GM12878 (cell line): ENCODE measurements around the gene ARR3. TPM values are rescaled to one million over a fixed set of nuclear protein-coding genes. Genes with fewer than 3 reads are reported as not detected.

ENCODE experiments used
- CBX5 ChIP-seq: sonication (generic); IDR thresholded peaks from 2 replicates; pipeline ENCODE4 v1.6.1; 2016; ENCODE audit warnings: low read depth, moderate library complexity, mild to moderate bottlenecking, inconsistent platforms
- CEBPZ ChIP-seq: fragments of 150-350 bp; IDR thresholded peaks from 2 replicates; pipeline ENCODE4 v1.6.1; 2016; ENCODE audit warnings: low read depth, low read length
- FOXK2 ChIP-seq: fragments of 450-650 bp; IDR thresholded peaks from 2 replicates; pipeline ENCODE4 v1.6.1; 2017; ENCODE audit warnings: mild to moderate bottlenecking, moderate library complexity
- JUND ChIP-seq: IDR thresholded peaks from 2 replicates; pipeline ENCODE4 v1.6.1; 2012; ENCODE audit warnings: low read depth, mild to moderate bottlenecking, low read length, improper control_type of control experiment, moderate library complexity
- MTA3 ChIP-seq: IDR thresholded peaks from 2 replicates; pipeline ENCODE4 v1.6.1; 2012; ENCODE audit warnings: low read length, inconsistent platforms, borderline replicate concordance
- NFIC ChIP-seq: IDR thresholded peaks from 2 replicates; pipeline ENCODE4 v1.6.1; 2012; ENCODE audit warnings: low read depth, mild to moderate bottlenecking, inconsistent platforms, low read length, moderate library complexity
- RFX5 ChIP-seq: IDR thresholded peaks from 2 replicates; pipeline ENCODE4 v1.6.1; 2011; ENCODE audit warnings: low read depth, low read length, improper control_type of control experiment
- SIN3A ChIP-seq: IDR thresholded peaks from 2 replicates; pipeline ENCODE4 v1.6.1; 2012; ENCODE audit warnings: low read depth, low read length, improper control_type of control experiment
- SREBF1 ChIP-seq: IDR thresholded peaks from 2 replicates; pipeline ENCODE4 v1.6.1; 2012; ENCODE audit warnings: mild to moderate bottlenecking, low read length
- STAT3 ChIP-seq: IDR thresholded peaks from 2 replicates; pipeline ENCODE4 v1.6.1; 2011; ENCODE audit warnings: low read depth, low read length, improper control_type of control experiment
- USF1 ChIP-seq: IDR thresholded peaks from 2 replicates; pipeline ENCODE4 v1.6.1; 2011; ENCODE audit warnings: borderline replicate concordance, low read depth, mild to moderate bottlenecking, moderate library complexity, mixed read lengths, low read length; ENCODE audit not compliant: insufficient read depth; ENCODE audit errors: extremely low read length
- polyA plus RNA-seq, 11 experiments: library from polyadenylated mRNA; depleted of rRNA in 4 of 11; unstranded in 6 of 11; stranded (reverse) in 5 of 11; fragments of >200 nt; fragmentation: Nextera tagmentation in 4 of 11; fragmentation: Illumina TruSeq in 1 of 11; extraction: Ambion mirVana in 4 of 11; extraction: Trizol in 1 of 11; gene quantifications; 1 replicate in 1 of 11; 2 replicates in 10 of 11; pipeline versions ENCODE4 v1.2.1 to v1.2.3, GENCODE V29; 2011 to 2016; ENCODE audit warnings: inconsistent platforms in 2 of 11, missing spikeins in 2 of 11, low read depth in 1 of 11
- small RNA-seq: library from RNA; depleted of rRNA; stranded (forward); fragments of <200 nt; gene quantifications from one replicate; pipeline ENCODE3, GENCODE V24; 2014
- total RNA-seq, 4 experiments: library from RNA; depleted of rRNA in 3 of 4; stranded (reverse); fragments of >200 nt in 3 of 4; fragmentation: Illumina TruSeq in 1 of 4; extraction: Trizol in 1 of 4; gene quantifications; 2 replicates each; pipeline versions ENCODE4 v1.2.1 to v1.2.3, GENCODE V29; 2013 to 2021

Gene ARR3
- total and polyA plus RNA-seq, 10 of the 15 experiments (the other 5 are each of a cell fraction or from before 2014, with no cell fraction given), result not detected

DNA sequence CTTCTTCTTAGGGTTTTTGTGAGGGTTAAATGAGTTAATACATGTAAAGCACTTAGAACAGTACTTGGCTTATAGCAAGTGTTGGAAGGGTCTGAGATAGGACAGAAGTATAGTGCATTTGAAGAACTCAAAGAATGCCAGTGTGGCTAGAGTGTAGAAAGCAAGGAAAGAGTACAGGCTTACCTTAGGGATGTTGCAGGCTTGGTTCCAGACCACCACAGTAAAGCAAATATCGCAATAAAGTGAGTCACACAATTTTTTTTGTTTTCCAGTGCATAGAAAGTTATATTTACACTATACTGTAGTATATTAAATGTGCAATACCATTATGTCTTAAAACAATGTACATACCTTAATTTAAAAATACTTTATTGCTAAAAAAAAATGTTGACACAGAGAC is 63.0 kb downstream of the ARR3 start (continued):
- TF ChIP-seq CBX5 (no peak), NFIC (no peak), SIN3A (no peak), USF1 (no peak), SREBF1 (no peak), JUND (no peak), STAT3 (no peak), MTA3 (no peak), CEBPZ (no peak), RFX5 (no peak), FOXK2 (no peak)

Small RNAs within 50 kb of the gene (small RNA-seq; reads per million reads assigned to genes)
- gene RNA5SP507, result 0.35 reads per million

Other genes with a start within 250 kb of the ARR3 start
Only the 7 nearest of the 11 such genes appear.
- 52.4 and 58.4 TPM in 2 replicates for gene IGBP1, start 134.9 kb upstream of the ARR3 start, total RNA-seq (2014; rRNA removed)
- 59.1 and 62.0 TPM in 2 replicates for gene IGBP1, start 134.9 kb upstream of the ARR3 start, total RNA-seq (2014; rRNA removed; fragmentation: Illumina TruSeq; extraction: Trizol)
- 54.9 and 55.2 TPM in 2 replicates for gene IGBP1, start 134.9 kb upstream of the ARR3 start, total RNA-seq (2021)
- gene IGBP1, start 134.9 kb upstream of the ARR3 start, polyA plus RNA-seq (2011; rRNA removed), result 120 and 140 TPM in 2 replicates
- gene IGBP1, start 134.9 kb upstream of the ARR3 start, polyA plus RNA-seq (2014; fragmentation: Illumina TruSeq; extraction: Trizol), result 76.5 and 100 TPM in 2 replicates
- gene IGBP1, start 134.9 kb upstream of the ARR3 start, polyA plus RNA-seq (2014; fragmentation: Nextera tagmentation; extraction: Ambion mirVana), result 10 to 100 TPM; 75.8 to 99.3 TPM
- gene IGBP1, start 134.9 kb upstream of the ARR3 start, polyA plus RNA-seq (2014; rRNA removed), result 49.6 and 55.3 TPM in 2 replicates
- gene IGBP1, start 134.9 kb upstream of the ARR3 start, polyA plus RNA-seq (2016; fragmentation: Nextera tagmentation; extraction: Ambion mirVana), result 10 to 100 TPM; 29.7 to 31.9 TPM
- 0.34 and 0.49 TPM in 2 replicates for gene DGAT2L6, start 90.9 kb upstream of the ARR3 start, total RNA-seq (2014; rRNA removed)
- gene DGAT2L6, start 90.9 kb upstream of the ARR3 start, total RNA-seq (2014; rRNA removed; fragmentation: Illumina TruSeq; extraction: Trizol), result 0.23 and 0.31 TPM in 2 replicates
- 0.16 TPM in 1 of 2 replicates, not detected in the other for gene DGAT2L6, start 90.9 kb upstream of the ARR3 start, total RNA-seq (2021)
- 0.58 and 1.2 TPM in 2 replicates for gene DGAT2L6, start 90.9 kb upstream of the ARR3 start, polyA plus RNA-seq (2011; rRNA removed)
- gene DGAT2L6, start 90.9 kb upstream of the ARR3 start, polyA plus RNA-seq (2014; fragmentation: Illumina TruSeq; extraction: Trizol), result 0.43 and 0.68 TPM in 2 replicates
- under 1 TPM; 0.11 to 0.23 TPM for gene DGAT2L6, start 90.9 kb upstream of the ARR3 start, polyA plus RNA-seq (2014; fragmentation: Nextera tagmentation; extraction: Ambion mirVana)
- 0.08 and 0.43 TPM in 2 replicates for gene DGAT2L6, start 90.9 kb upstream of the ARR3 start, polyA plus RNA-seq (2014; rRNA removed)
- gene DGAT2L6, start 90.9 kb upstream of the ARR3 start, polyA plus RNA-seq (2016; fragmentation: Nextera tagmentation; extraction: Ambion mirVana), result not detected
- gene AWAT1, start 33.7 kb upstream of the ARR3 start, total RNA-seq (2014; rRNA removed), result not detected in 2 replicates
- not detected in 2 replicates for gene AWAT1, start 33.7 kb upstream of the ARR3 start, total RNA-seq (2014; rRNA removed; fragmentation: Illumina TruSeq; extraction: Trizol)
- not detected in 2 replicates for gene AWAT1, start 33.7 kb upstream of the ARR3 start, total RNA-seq (2021)
- gene AWAT1, start 33.7 kb upstream of the ARR3 start, polyA plus RNA-seq (2011; rRNA removed), result not detected in 2 replicates
- not detected in 2 replicates for gene AWAT1, start 33.7 kb upstream of the ARR3 start, polyA plus RNA-seq (2014; fragmentation: Illumina TruSeq; extraction: Trizol)
- gene AWAT1, start 33.7 kb upstream of the ARR3 start, polyA plus RNA-seq (2014; fragmentation: Nextera tagmentation; extraction: Ambion mirVana), result not detected
- gene AWAT1, start 33.7 kb upstream of the ARR3 start, polyA plus RNA-seq (2014; rRNA removed), result not detected in 2 replicates
- not detected for gene AWAT1, start 33.7 kb upstream of the ARR3 start, polyA plus RNA-seq (2016; fragmentation: Nextera tagmentation; extraction: Ambion mirVana)
- not detected in 2 replicates for gene P2RY4, start 8.1 kb upstream of the ARR3 start, total RNA-seq (2014; rRNA removed)
- gene P2RY4, start 8.1 kb upstream of the ARR3 start, total RNA-seq (2014; rRNA removed; fragmentation: Illumina TruSeq; extraction: Trizol), result not detected in 2 replicates
- gene P2RY4, start 8.1 kb upstream of the ARR3 start, total RNA-seq (2021), result 0.13 TPM in 1 of 2 replicates, not detected in the other
- gene P2RY4, start 8.1 kb upstream of the ARR3 start, polyA plus RNA-seq (2011; rRNA removed), result 0.07 TPM in 1 of 2 replicates, not detected in the other
- not detected in 2 replicates for gene P2RY4, start 8.1 kb upstream of the ARR3 start, polyA plus RNA-seq (2014; fragmentation: Illumina TruSeq; extraction: Trizol)
- not detected for gene P2RY4, start 8.1 kb upstream of the ARR3 start, polyA plus RNA-seq (2014; fragmentation: Nextera tagmentation; extraction: Ambion mirVana)
- 0.33 and 0.44 TPM in 2 replicates for gene P2RY4, start 8.1 kb upstream of the ARR3 start, polyA plus RNA-seq (2014; rRNA removed)
- not detected for gene P2RY4, start 8.1 kb upstream of the ARR3 start, polyA plus RNA-seq (2016; fragmentation: Nextera tagmentation; extraction: Ambion mirVana)
- gene RAB41, start 13.8 kb downstream of the ARR3 start, total RNA-seq (2014; rRNA removed), result not detected in 2 replicates
- not detected in 2 replicates for gene RAB41, start 13.8 kb downstream of the ARR3 start, total RNA-seq (2014; rRNA removed; fragmentation: Illumina TruSeq; extraction: Trizol)
- not detected in 2 replicates for gene RAB41, start 13.8 kb downstream of the ARR3 start, total RNA-seq (2021)
- gene RAB41, start 13.8 kb downstream of the ARR3 start, polyA plus RNA-seq (2011; rRNA removed), result not detected in 2 replicates
- not detected in 2 replicates for gene RAB41, start 13.8 kb downstream of the ARR3 start, polyA plus RNA-seq (2014; fragmentation: Illumina TruSeq; extraction: Trizol)
- gene RAB41, start 13.8 kb downstream of the ARR3 start, polyA plus RNA-seq (2014; fragmentation: Nextera tagmentation; extraction: Ambion mirVana), result under 1 TPM in 1 of 2 experiments, not detected in 1; 0.05 TPM
- not detected in 2 replicates for gene RAB41, start 13.8 kb downstream of the ARR3 start, polyA plus RNA-seq (2014; rRNA removed)
- gene RAB41, start 13.8 kb downstream of the ARR3 start, polyA plus RNA-seq (2016; fragmentation: Nextera tagmentation; extraction: Ambion mirVana), result under 1 TPM in 1 of 2 experiments, not detected in 1; 0.31 TPM
- gene PDZD11, start 21.6 kb downstream of the ARR3 start, total RNA-seq (2014; rRNA removed), result 31.7 and 32.4 TPM in 2 replicates
- 27.4 and 28.4 TPM in 2 replicates for gene PDZD11, start 21.6 kb downstream of the ARR3 start, total RNA-seq (2014; rRNA removed; fragmentation: Illumina TruSeq; extraction: Trizol)
- 26.1 and 29.4 TPM in 2 replicates for gene PDZD11, start 21.6 kb downstream of the ARR3 start, total RNA-seq (2021)
- 57.6 and 73.4 TPM in 2 replicates for gene PDZD11, start 21.6 kb downstream of the ARR3 start, polyA plus RNA-seq (2011; rRNA removed)
- gene PDZD11, start 21.6 kb downstream of the ARR3 start, polyA plus RNA-seq (2014; fragmentation: Illumina TruSeq; extraction: Trizol), result 53.5 and 76.0 TPM in 2 replicates
- 100 to 1,000 TPM in 1 of 2 experiments, 10 to 100 TPM in 1; 76.0 to 123 TPM for gene PDZD11, start 21.6 kb downstream of the ARR3 start, polyA plus RNA-seq (2014; fragmentation: Nextera tagmentation; extraction: Ambion mirVana)
- gene PDZD11, start 21.6 kb downstream of the ARR3 start, polyA plus RNA-seq (2014; rRNA removed), result 39.7 and 47.1 TPM in 2 replicates
- gene PDZD11, start 21.6 kb downstream of the ARR3 start, polyA plus RNA-seq (2016; fragmentation: Nextera tagmentation; extraction: Ambion mirVana), result 10 to 100 TPM; 56.5 to 59.1 TPM
- gene KIF4A, start 21.8 kb downstream of the ARR3 start, total RNA-seq (2014; rRNA removed), result 16.2 and 16.8 TPM in 2 replicates
- 20.7 and 22.1 TPM in 2 replicates for gene KIF4A, start 21.8 kb downstream of the ARR3 start, total RNA-seq (2014; rRNA removed; fragmentation: Illumina TruSeq; extraction: Trizol)
- 22.3 and 22.9 TPM in 2 replicates for gene KIF4A, start 21.8 kb downstream of the ARR3 start, total RNA-seq (2021)
- gene KIF4A, start 21.8 kb downstream of the ARR3 start, polyA plus RNA-seq (2011; rRNA removed), result 28.8 and 36.2 TPM in 2 replicates
- 23.0 and 24.0 TPM in 2 replicates for gene KIF4A, start 21.8 kb downstream of the ARR3 start, polyA plus RNA-seq (2014; fragmentation: Illumina TruSeq; extraction: Trizol)
- gene KIF4A, start 21.8 kb downstream of the ARR3 start, polyA plus RNA-seq (2014; fragmentation: Nextera tagmentation; extraction: Ambion mirVana), result 10 to 100 TPM; 10.8 to 11.5 TPM
- 14.7 and 15.4 TPM in 2 replicates for gene KIF4A, start 21.8 kb downstream of the ARR3 start, polyA plus RNA-seq (2014; rRNA removed)
- 10 to 100 TPM; 25.0 to 26.4 TPM for gene KIF4A, start 21.8 kb downstream of the ARR3 start, polyA plus RNA-seq (2016; fragmentation: Nextera tagmentation; extraction: Ambion mirVana)